HG02642 (cell line): ENCODE results near the gene NLRP3.
"Not testable (repeated sequence)": the region's sequence is repeated elsewhere in the genome, so short reads cannot be mapped to it uniquely, and the experiment has no call there.

Source experiments
- ATAC-seq: cut with Tn5 transposase; IDR thresholded peaks from one replicate; pipeline ENCODE4 v1.9.1; 2021; ENCODE audit warnings: mild to moderate bottlenecking; ENCODE audit not compliant: unreplicated experiment, poor library complexity

The NLRP3 gene

GRCh38 chr1:247415423-247416361, at the start of gene NLRP3:
Gene NLRP3 (plus strand): TSS chr1:247416173. CDS start chr1:247418801, 2,628 bp downstream.
- ATAC-seq: no peak

GRCh38 chr1:247366345-247366744, 49.6 kb upstream of the NLRP3 start:
- not testable (repeated sequence) for ATAC-seq

- no peak for ATAC-seq
Observed at GRCh38 chr1:247366926-247367645, 48.9 kb upstream of the NLRP3 start.

GRCh38 chr1:247367786-247368422, 48.1 kb upstream of the NLRP3 start:
- no peak for ATAC-seq

GRCh38 chr1:247368490-247369145, 47.4 kb upstream of the NLRP3 start:
- ATAC-seq: no peak

GRCh38 chr1:247370786-247371732, 44.9 kb upstream of the NLRP3 start:
- ATAC-seq: no peak

GRCh38 chr1:247371801-247372259, 44.1 kb upstream of the NLRP3 start:
- ATAC-seq: no peak

- ATAC-seq: no peak
Observed at GRCh38 chr1:247373721-247374141, 42.2 kb upstream of the NLRP3 start.

GRCh38 chr1:247374651-247375334, 41.2 kb upstream of the NLRP3 start:
- ATAC-seq: not testable (repeated sequence)

GRCh38 chr1:247375747-247376146, 40.2 kb upstream of the NLRP3 start:
- ATAC-seq: no peak

GRCh38 chr1:247376659-247377058, 39.3 kb upstream of the NLRP3 start:
- no peak for ATAC-seq

GRCh38 chr1:247377656-247378055, 38.3 kb upstream of the NLRP3 start:
- ATAC-seq: not testable (repeated sequence)

GRCh38 chr1:247378334-247379073, 37.5 kb upstream of the NLRP3 start:
- ATAC-seq: no peak

GRCh38 chr1:247385283-247385682, 30.7 kb upstream of the NLRP3 start:
- ATAC-seq: no peak

GRCh38 chr1:247386217-247386616, 29.8 kb upstream of the NLRP3 start:
- ATAC-seq: no peak

GRCh38 chr1:247386687-247387086, 29.3 kb upstream of the NLRP3 start:
- no peak for ATAC-seq

- no peak for ATAC-seq
Observed at GRCh38 chr1:247387096-247387495, 28.9 kb upstream of the NLRP3 start.

GRCh38 chr1:247387565-247387964, 28.4 kb upstream of the NLRP3 start:
- no peak for ATAC-seq
